Caco-2 (cell line): ENCODE data around the gene ICA1. TPM values are rescaled to one million over a fixed set of nuclear protein-coding genes. Genes with fewer than 3 reads are reported as not detected.
"Not testable (repeated sequence)": the region's sequence is repeated elsewhere in the genome, so short reads cannot be mapped to it uniquely, and the experiment has no call there.

Source experiments
- BruUV-seq: library from RNA; stranded (reverse); fragments of 400-500 nt; replicated peaks from 2 replicates; lab custom pipeline; 2021; lab: Mats Ljungman, UMichigan
- CTCF ChIA-PET: fragments of 300-600 bp; sonication (Branson Sonifier 250); formaldehyde crosslinking; loops from one replicate; lab custom pipeline; 2022; ENCODE audit warnings: antibody characterized with exemption; lab: Charles Lee
- POLR2A ChIA-PET: fragments of 300-600 bp; sonication (Branson Sonifier 250); formaldehyde crosslinking; loops from one replicate; lab custom pipeline; 2022; ENCODE audit warnings: antibody characterized with exemption; lab: Charles Lee
- DNase-seq, 2 experiments: peaks; one replicate each; pipeline versions ENCODE4 v3.0.0 to v3.0.0-alpha.2; 2020 to 2022
- H3K27me3 ChIP-seq: replicated peaks from 2 replicates; pipeline ENCODE4 v1.6.0; 2011; ENCODE audit warnings: low read length; ENCODE audit not compliant: control insufficient read depth, insufficient read depth
- H3K36me3 ChIP-seq: 2 replicates; pipeline ENCODE4 v1.5.1; 2011; ENCODE audit warnings: low read length; ENCODE audit not compliant: control insufficient read depth, insufficient read depth
- H3K4me1 ChIP-seq: fragments of 250-450 bp; sonication (Bioruptor Pico); 2 replicates; pipeline ENCODE4 v1.5.1; 2020; ENCODE audit warnings: mild to moderate bottlenecking
- H3K4me3 ChIP-seq: 2 replicates; pipeline ENCODE4 v1.5.1; 2011; ENCODE audit warnings: low read depth, mild to moderate bottlenecking, control low read depth, low read length
- H3K9me3 ChIP-seq: fragments of 250-450 bp; sonication (Bioruptor Pico); 2 replicates; pipeline ENCODE4 v1.5.1; 2020; ENCODE audit warnings: mild to moderate bottlenecking, moderate library complexity
- H3K27ac Mint-ChIP-seq: one replicate; pipeline ENCODE4 v1.8.0; 2022; ENCODE audit warnings: mixed read lengths; ENCODE audit not compliant: unreplicated experiment
- H3K27me3 Mint-ChIP-seq: one replicate; pipeline ENCODE4 v1.8.0; 2022; ENCODE audit warnings: mixed read lengths; ENCODE audit not compliant: insufficient read depth, unreplicated experiment
- H3K36me3 Mint-ChIP-seq: one replicate; pipeline ENCODE4 v1.8.0; 2022; ENCODE audit warnings: mild to moderate bottlenecking, mixed read lengths; ENCODE audit not compliant: insufficient read depth, unreplicated experiment
- H3K4me1 Mint-ChIP-seq: one replicate; pipeline ENCODE4 v1.8.0; 2022; ENCODE audit warnings: low read depth, mixed read lengths; ENCODE audit not compliant: unreplicated experiment
- H3K4me3 Mint-ChIP-seq: one replicate; pipeline ENCODE4 v1.8.0; 2022; ENCODE audit warnings: mild to moderate bottlenecking, moderate library complexity, mixed read lengths; ENCODE audit not compliant: unreplicated experiment
- H3K9me3 Mint-ChIP-seq: one replicate; pipeline ENCODE4 v1.8.0; 2022; ENCODE audit warnings: mixed read lengths; ENCODE audit not compliant: unreplicated experiment
- CTCF ChIP-seq, 2 experiments: fragments of 200-600 bp in 1 of 2; IDR thresholded peaks; 1 replicate in 1 of 2; 2 replicates in 1 of 2; pipeline versions ENCODE4 v1.5.1 to v1.8.0; 2011 to 2022; ENCODE audit warnings: antibody characterized with exemption in 1 of 2, control low read depth in 1 of 2, inconsistent platforms in 1 of 2, low read depth in 1 of 2, low read length in 1 of 2, mild to moderate bottlenecking in 1 of 2, moderate library complexity in 1 of 2; ENCODE audit not compliant: insufficient read depth in 1 of 2, severe bottlenecking in 1 of 2, unreplicated experiment in 1 of 2
- intact Hi-C: fragments of 100-400 bp; cut with micrococcal nuclease; formaldehyde crosslinking; loops from one replicate; pipeline ENCODE4 v1.10.0; 2022; ENCODE audit not compliant: unreplicated experiment
- total RNA-seq: library from RNA; stranded (reverse); gene quantifications from 2 replicates; pipeline ENCODE4 v1.2.3, GENCODE V29; 2022

Gene ICA1
- total RNA-seq, 1 experiment from 2014 or later = 34.2 TPM

- BruUV-seq = no TSS peak
- H3K9me3 Mint-ChIP-seq = peaks cover under 1% of the 10 kb centered on the region
- Histone ChIP-seq H3K9me3 (no peaks in the 10 kb centered on the region), H3K4me1 (no peaks in the 10 kb centered on the region), H3K36me3 (no peaks in the 10 kb centered on the region), H3K4me3 (no peak overlapping the region), H3K27me3 (no peaks in the 10 kb centered on the region)
- intact Hi-C loops = no loop called here
- ChIA-PET CTCF (no interaction called here), POLR2A (no interaction called here)
- no peaks in the 10 kb centered on the region for H3K4me1 Mint-ChIP-seq
- no peak overlapping the region for H3K27ac Mint-ChIP-seq
- no peak for DNase-seq
- TF ChIP-seq CTCF (IDR thresholded peaks at IDR 0.05; ENCODE audit: insufficient read depth in 1 of 2, low read depth in 1 of 2, low read length in 1 of 2, severe bottlenecking in 1 of 2, unreplicated experiment in 1 of 2) = no peak
- H3K27me3 Mint-ChIP-seq = no peaks in the 10 kb centered on the region
- no peak overlapping the region for H3K4me3 Mint-ChIP-seq
- no peaks in the 10 kb centered on the region for H3K36me3 Mint-ChIP-seq
These were observed 158.7 kb downstream of the ICA1 start for GRCh38 chr7:8103282-8103681.

GRCh38 chr7:8101292-8101691, 160.7 kb downstream of the ICA1 start:
- H3K36me3 Mint-ChIP-seq, DNase-seq, H3K27me3 Mint-ChIP-seq, H3K27ac Mint-ChIP-seq, intact Hi-C loops, H3K4me1 Mint-ChIP-seq, H3K4me3 Mint-ChIP-seq, H3K4me1 ChIP-seq, H3K9me3 ChIP-seq, CTCF ChIA-PET, H3K4me3 ChIP-seq, H3K27me3 ChIP-seq, H3K36me3 ChIP-seq, POLR2A ChIA-PET, BruUV-seq: not testable (repeated sequence)
- peaks cover 15% of the 10 kb centered on the region for H3K9me3 Mint-ChIP-seq

GRCh38 chr7:8094164-8095140, 167.5 kb downstream of the ICA1 start:
- no peak for TF ChIP-seq CTCF (IDR thresholded peaks at IDR 0.05; ENCODE audit: insufficient read depth in 1 of 2, low read depth in 1 of 2, low read length in 1 of 2, severe bottlenecking in 1 of 2, unreplicated experiment in 1 of 2)
- Mint-ChIP-seq H3K4me1 (no peaks in the 10 kb centered on the region), H3K27ac (no peak overlapping the region), H3K27me3 (no peaks in the 10 kb centered on the region), H3K4me3 (no peak overlapping the region), H3K9me3 (peaks cover 15% of the 10 kb centered on the region), H3K36me3 (no peaks in the 10 kb centered on the region)
- Histone ChIP-seq H3K9me3 (no peaks in the 10 kb centered on the region), H3K27me3 (no peaks in the 10 kb centered on the region), H3K36me3 (no peaks in the 10 kb centered on the region), H3K4me3 (no peak overlapping the region), H3K4me1 (peaks cover 8% of the 10 kb centered on the region; the same call in 1 of the 2 replicates)
- ChIA-PET POLR2A (no interaction called here), CTCF (no interaction called here)
- intact Hi-C loops = loop anchor here (5.0 kb wide), 1 partner anchor 203 kb away; no protein-coding TSS in a partner anchor
- no TSS peak for BruUV-seq
- DNase-seq = peak in 1 of 2 experiments; percentile 7
